IPS-NIHi7 (cell line): Measurements from ENCODE around the gene PLXNA2.

Experiments used
- DNase-seq: peaks from one replicate; pipeline ENCODE4 v3.0.0; 2012; ENCODE audit warnings: mixed read lengths; ENCODE audit errors: extremely low spot score

The PLXNA2 gene

GRCh38 chr1:208027861-208028260, 216.3 kb downstream of the PLXNA2 start:
- DNase-seq = no peak

- no peak for DNase-seq
These were observed 217.2 kb downstream of the PLXNA2 start for GRCh38 chr1:208026880-208027438.

GRCh38 chr1:208025031-208025430, 219.2 kb downstream of the PLXNA2 start:
- DNase-seq = no peak

- no peak for DNase-seq
These were observed 219.8 kb downstream of the PLXNA2 start for GRCh38 chr1:208024406-208024805.

- DNase-seq = no peak
These were observed 224.9 kb downstream of the PLXNA2 start for GRCh38 chr1:208019257-208019656.

- no peak for DNase-seq
These were observed 228.9 kb downstream of the PLXNA2 start for GRCh38 chr1:208015255-208015654.

GRCh38 chr1:208013210-208013609, 231.0 kb downstream of the PLXNA2 start:
- no peak for DNase-seq

- DNase-seq = no peak
These were observed 231.5 kb downstream of the PLXNA2 start for GRCh38 chr1:208012721-208013120.

- no peak for DNase-seq
These were observed 233.6 kb downstream of the PLXNA2 start for GRCh38 chr1:208010487-208011071.

- DNase-seq = no peak
These were observed 234.3 kb downstream of the PLXNA2 start for GRCh38 chr1:208009706-208010444.

GRCh38 chr1:208009303-208009702, 234.9 kb downstream of the PLXNA2 start:
- DNase-seq = no peak

GRCh38 chr1:208008534-208008933, 235.7 kb downstream of the PLXNA2 start:
- no peak for DNase-seq

GRCh38 chr1:208007938-208008342, 236.2 kb downstream of the PLXNA2 start:
- no peak for DNase-seq

- DNase-seq = no peak
These were observed 236.8 kb downstream of the PLXNA2 start for GRCh38 chr1:208007319-208007937.

- no peak for DNase-seq
These were observed 237.8 kb downstream of the PLXNA2 start for GRCh38 chr1:208006258-208006920.

GRCh38 chr1:208004851-208005250, 239.3 kb downstream of the PLXNA2 start:
- no peak for DNase-seq

- no peak for DNase-seq
These were observed 240.9 kb downstream of the PLXNA2 start for GRCh38 chr1:208003241-208003640.

GRCh38 chr1:208002672-208003071, 241.5 kb downstream of the PLXNA2 start:
- DNase-seq = no peak

- DNase-seq = no peak
These were observed 242.1 kb downstream of the PLXNA2 start for GRCh38 chr1:208002078-208002477.

GRCh38 chr1:208000504-208000903, 243.7 kb downstream of the PLXNA2 start:
- DNase-seq = no peak

- DNase-seq = no peak
These were observed 244.2 kb downstream of the PLXNA2 start for GRCh38 chr1:207999972-208000371.

- DNase-seq = no peak
These were observed 244.8 kb downstream of the PLXNA2 start for GRCh38 chr1:207999274-207999915.
